ENCODE data around the gene FGG. TPM values are rescaled to one million over a fixed set of nuclear protein-coding genes. Genes with fewer than 3 reads are reported as not detected.

The FGG gene
- total RNA-seq, 1 donor from 2014 or later: not detected

DNA sequence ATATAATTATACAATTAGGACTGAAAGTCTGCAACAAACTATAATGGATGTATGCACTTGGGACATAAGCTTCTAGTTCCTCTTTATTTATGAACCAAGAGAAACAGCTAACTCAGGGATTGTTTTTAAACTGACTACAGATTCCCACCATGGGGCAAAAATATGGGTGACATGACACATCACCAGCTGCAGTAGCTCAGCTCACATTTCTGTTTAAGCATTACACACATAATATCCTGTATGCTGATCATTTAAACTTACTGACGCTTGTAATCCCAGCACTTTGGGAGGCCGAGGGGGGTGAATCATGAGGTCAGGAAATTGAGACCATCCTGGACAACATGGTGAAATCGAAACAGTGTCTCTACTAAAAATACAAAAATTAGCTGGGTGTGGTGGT lies 38.1 kb downstream of the FGG start:
- Histone ChIP-seq H3K36me3 (ENCODE audit: insufficient read depth, low read length) (no peaks in the 10 kb centered on the region), H3K79me2 (ENCODE audit: insufficient read depth, low read length) (no peaks in the 10 kb centered on the region), H3K4me3 (ENCODE audit: insufficient read depth, low read depth, low read length) (no peak overlapping the region), H3K4me1 (ENCODE audit: insufficient read depth, low read length) (no peaks in the 10 kb centered on the region), H3K27ac (ENCODE audit: low read depth, low read length) (no peak overlapping the region), H3K9ac (ENCODE audit: low read length) (no peak overlapping the region), H2AFZ (ENCODE audit: low read depth, low read length) (no peak overlapping the region), H4K20me1 (ENCODE audit: insufficient read depth, low read length) (no peaks in the 10 kb centered on the region), H3K27me3 (ENCODE audit: insufficient read depth, low read length) (no peaks in the 10 kb centered on the region), H3K4me2 (ENCODE audit: low read length) (no peak overlapping the region), H3K9me3 (ENCODE audit: insufficient read depth, low read depth, low read length) (peaks cover 2% of the 10 kb centered on the region)
- FAIRE-seq (no peak), DNase-seq (ENCODE audit: low read depth) (no peak)
- Mint-ChIP-seq H3K27ac (ENCODE audit: unreplicated experiment) (no peak overlapping the region), H3K4me1 (ENCODE audit: low read depth, unreplicated experiment) (peaks cover 1% of the 10 kb centered on the region), H3K36me3 (ENCODE audit: low read depth, unreplicated experiment) (no peaks in the 10 kb centered on the region), H3K4me3 (ENCODE audit: unreplicated experiment) (no peak overlapping the region), H3K27me3 (ENCODE audit: low read depth, unreplicated experiment) (no peaks in the 10 kb centered on the region), H3K9me3 (ENCODE audit: unreplicated experiment) (no peaks in the 10 kb centered on the region)
- TF ChIP-seq, protein P1, sequence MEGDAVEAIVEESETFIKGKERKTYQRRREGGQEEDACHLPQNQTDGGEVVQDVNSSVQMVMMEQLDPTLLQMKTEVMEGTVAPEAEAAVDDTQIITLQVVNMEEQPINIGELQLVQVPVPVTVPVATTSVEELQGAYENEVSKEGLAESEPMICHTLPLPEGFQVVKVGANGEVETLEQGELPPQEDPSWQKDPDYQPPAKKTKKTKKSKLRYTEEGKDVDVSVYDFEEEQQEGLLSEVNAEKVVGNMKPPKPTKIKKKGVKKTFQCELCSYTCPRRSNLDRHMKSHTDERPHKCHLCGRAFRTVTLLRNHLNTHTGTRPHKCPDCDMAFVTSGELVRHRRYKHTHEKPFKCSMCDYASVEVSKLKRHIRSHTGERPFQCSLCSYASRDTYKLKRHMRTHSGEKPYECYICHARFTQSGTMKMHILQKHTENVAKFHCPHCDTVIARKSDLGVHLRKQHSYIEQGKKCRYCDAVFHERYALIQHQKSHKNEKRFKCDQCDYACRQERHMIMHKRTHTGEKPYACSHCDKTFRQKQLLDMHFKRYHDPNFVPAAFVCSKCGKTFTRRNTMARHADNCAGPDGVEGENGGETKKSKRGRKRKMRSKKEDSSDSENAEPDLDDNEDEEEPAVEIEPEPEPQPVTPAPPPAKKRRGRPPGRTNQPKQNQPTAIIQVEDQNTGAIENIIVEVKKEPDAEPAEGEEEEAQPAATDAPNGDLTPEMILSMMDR (IDR thresholded peaks at IDR 0.05; ENCODE audit: insufficient read depth, low read depth, low read length): no peak
- no peak for TF ChIP-seq EZH2 (IDR thresholded peaks at IDR 0.05; ENCODE audit: insufficient read depth, low read length)

DNA sequence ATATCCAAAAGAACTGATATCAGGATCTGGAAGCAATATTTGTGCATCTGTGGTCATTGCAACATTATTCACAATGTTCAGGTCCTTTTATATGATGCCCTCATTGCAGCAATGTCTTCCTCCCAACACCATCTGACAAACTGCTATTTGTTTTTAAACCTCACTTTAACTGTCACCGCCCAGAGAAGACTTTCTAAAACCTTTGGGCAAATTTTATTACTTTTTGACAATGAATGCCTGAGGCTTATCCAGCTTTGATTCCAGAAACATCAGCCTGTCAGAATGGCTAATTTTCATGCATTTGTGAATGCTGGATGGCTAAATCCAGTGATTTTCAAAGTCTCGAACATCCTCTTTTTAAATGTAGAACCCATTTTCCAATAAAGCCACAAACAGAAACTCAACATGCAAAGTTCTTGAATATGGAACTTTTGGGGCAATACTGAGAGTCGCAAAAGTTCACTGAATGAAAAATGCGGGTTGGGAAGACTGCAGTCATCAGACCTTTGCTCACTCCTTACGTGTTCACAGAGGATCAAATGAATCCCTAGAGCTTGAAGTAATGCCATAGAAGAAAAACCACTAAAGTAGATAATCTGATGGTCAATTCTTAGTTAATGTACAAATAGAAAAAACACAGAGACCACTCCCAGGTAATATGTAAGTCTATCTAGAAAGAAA lies 39.1 kb downstream of the FGG start:
- Histone ChIP-seq H2AFZ (ENCODE audit: low read depth, low read length) (no peak overlapping the region), H3K9ac (ENCODE audit: low read length) (no peak overlapping the region), H3K27me3 (ENCODE audit: insufficient read depth, low read length) (no peaks in the 10 kb centered on the region), H3K4me3 (ENCODE audit: insufficient read depth, low read depth, low read length) (no peak overlapping the region), H3K4me2 (ENCODE audit: low read length) (no peak overlapping the region), H4K20me1 (ENCODE audit: insufficient read depth, low read length) (no peaks in the 10 kb centered on the region), H3K4me1 (ENCODE audit: insufficient read depth, low read length) (no peaks in the 10 kb centered on the region), H3K27ac (ENCODE audit: low read depth, low read length) (no peak overlapping the region), H3K36me3 (ENCODE audit: insufficient read depth, low read length) (no peaks in the 10 kb centered on the region), H3K9me3 (ENCODE audit: insufficient read depth, low read depth, low read length) (peaks cover 2% of the 10 kb centered on the region), H3K79me2 (ENCODE audit: insufficient read depth, low read length) (no peaks in the 10 kb centered on the region)
- no peak overlapping the region for H3K27ac Mint-ChIP-seq (ENCODE audit: unreplicated experiment)
- H3K4me3 Mint-ChIP-seq (ENCODE audit: unreplicated experiment): no peak overlapping the region
- no peaks in the 10 kb centered on the region for H3K9me3 Mint-ChIP-seq (ENCODE audit: unreplicated experiment)
- no peaks in the 10 kb centered on the region for H3K36me3 Mint-ChIP-seq (ENCODE audit: low read depth, unreplicated experiment)
- FAIRE-seq (no peak), DNase-seq (ENCODE audit: low read depth) (no peak)
- no peaks in the 10 kb centered on the region for H3K27me3 Mint-ChIP-seq (ENCODE audit: low read depth, unreplicated experiment)
- H3K4me1 Mint-ChIP-seq (ENCODE audit: low read depth, unreplicated experiment): peaks cover 1% of the 10 kb centered on the region
- TF ChIP-seq, protein P1 (IDR thresholded peaks at IDR 0.05; ENCODE audit: insufficient read depth, low read depth, low read length): no peak
- TF ChIP-seq EZH2 (IDR thresholded peaks at IDR 0.05; ENCODE audit: insufficient read depth, low read length): no peak

DNA sequence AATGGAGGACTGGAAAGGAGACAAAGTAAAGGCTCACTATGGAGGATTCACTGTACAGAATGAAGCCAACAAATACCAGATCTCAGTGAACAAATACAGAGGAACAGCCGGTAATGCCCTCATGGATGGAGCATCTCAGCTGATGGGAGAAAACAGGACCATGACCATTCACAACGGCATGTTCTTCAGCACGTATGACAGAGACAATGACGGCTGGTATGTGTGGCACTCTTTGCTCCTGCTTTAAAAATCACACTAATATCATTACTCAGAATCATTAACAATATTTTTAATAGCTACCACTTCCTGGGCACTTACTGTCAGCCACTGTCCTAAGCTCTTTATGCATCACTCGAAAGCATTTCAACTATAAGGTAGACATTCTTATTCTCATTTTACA lies 42.9 kb downstream of the FGG start:
- Histone ChIP-seq H3K79me2 (ENCODE audit: insufficient read depth, low read length) (no peaks in the 10 kb centered on the region), H3K9ac (ENCODE audit: low read length) (no peak overlapping the region), H4K20me1 (ENCODE audit: insufficient read depth, low read length) (no peaks in the 10 kb centered on the region), H3K9me3 (ENCODE audit: insufficient read depth, low read depth, low read length) (peaks cover 2% of the 10 kb centered on the region), H2AFZ (ENCODE audit: low read depth, low read length) (no peak overlapping the region), H3K27ac (ENCODE audit: low read depth, low read length) (no peak overlapping the region), H3K4me2 (ENCODE audit: low read length) (no peak overlapping the region), H3K4me3 (ENCODE audit: insufficient read depth, low read depth, low read length) (no peak overlapping the region), H3K4me1 (ENCODE audit: insufficient read depth, low read length) (no peaks in the 10 kb centered on the region), H3K27me3 (ENCODE audit: insufficient read depth, low read length) (no peaks in the 10 kb centered on the region), H3K36me3 (ENCODE audit: insufficient read depth, low read length) (no peaks in the 10 kb centered on the region)
- H3K4me1 Mint-ChIP-seq (ENCODE audit: low read depth, unreplicated experiment): no peaks in the 10 kb centered on the region
- no peaks in the 10 kb centered on the region for H3K9me3 Mint-ChIP-seq (ENCODE audit: unreplicated experiment)
- H3K27me3 Mint-ChIP-seq (ENCODE audit: low read depth, unreplicated experiment): no peaks in the 10 kb centered on the region
- FAIRE-seq (no peak), DNase-seq (ENCODE audit: low read depth) (no peak)
- H3K4me3 Mint-ChIP-seq (ENCODE audit: unreplicated experiment): no peak overlapping the region
- H3K27ac Mint-ChIP-seq (ENCODE audit: unreplicated experiment): no peak overlapping the region
- H3K36me3 Mint-ChIP-seq (ENCODE audit: low read depth, unreplicated experiment): no peaks in the 10 kb centered on the region
- TF ChIP-seq EZH2 (IDR thresholded peaks at IDR 0.05; ENCODE audit: insufficient read depth, low read length): no peak
- TF ChIP-seq, protein P1 (IDR thresholded peaks at IDR 0.05; ENCODE audit: insufficient read depth, low read depth, low read length): no peak
